ENCODE measurements around the gene MGMT.

DNA sequence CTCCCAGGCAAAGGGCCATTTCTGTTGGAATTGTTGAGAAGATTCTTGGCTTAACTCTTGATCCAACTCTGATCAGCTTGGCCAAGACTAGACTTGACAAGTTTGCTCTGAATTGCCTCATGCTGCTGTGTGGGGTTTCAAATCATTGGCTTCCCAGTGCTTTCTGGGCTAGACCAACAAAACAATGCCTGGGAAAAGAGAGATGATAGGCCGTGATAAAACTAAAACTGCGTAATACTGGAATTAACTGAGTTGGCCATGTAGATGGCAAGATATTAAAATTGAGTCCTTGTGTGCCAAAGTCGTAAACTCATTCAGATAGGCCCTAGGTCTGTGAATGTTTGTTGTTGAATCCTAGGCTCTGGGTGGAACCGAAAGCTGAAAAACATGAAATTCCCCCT is 222.6 kb downstream of the MGMT start:
- TF ChIP-seq CTCF (IDR thresholded peaks at IDR 0.05): no peak
- TF ChIP-seq POLR2AphosphoS5 (IDR thresholded peaks at IDR 0.05): peak; percentile 79
- TF ChIP-seq POLR2A (IDR thresholded peaks at IDR 0.05): no peak
